AG09319 (cell line): ENCODE results near the gene RAB3GAP1.

ENCODE experiments used
- DNase-seq: peaks from one replicate; pipeline ENCODE4 v3.0.0-alpha.2; 2010; ENCODE audit warnings: low read depth; ENCODE audit errors: extremely low read depth
- TF ChIP-seq, protein P1 (sequence below): IDR thresholded peaks from 2 replicates; pipeline ENCODE4 v1.5.1; 2011; ENCODE audit warnings: low read depth, mild to moderate bottlenecking, inconsistent platforms, low read length, moderate library complexity

Gene RAB3GAP1

DNA sequence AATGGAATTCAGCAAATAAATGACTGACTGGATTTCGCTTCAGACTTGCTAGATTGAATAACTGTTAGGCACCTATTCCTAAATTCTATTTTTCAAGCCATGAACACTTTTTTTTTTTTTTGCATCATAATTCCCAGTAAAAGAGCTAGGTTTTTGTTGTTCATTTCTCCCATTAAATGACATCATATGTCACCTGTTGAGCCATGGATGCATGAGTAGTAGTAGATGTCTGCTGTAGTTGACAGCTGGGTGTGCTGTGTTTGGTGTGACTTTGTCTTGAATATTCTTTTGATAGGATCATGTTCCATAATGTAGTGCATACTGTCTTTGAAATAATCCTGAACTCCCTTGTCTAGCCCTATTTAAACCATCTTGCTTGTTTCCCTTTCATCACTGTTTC lies 115.2 kb downstream of the RAB3GAP1 start:
- TF ChIP-seq, protein P1, sequence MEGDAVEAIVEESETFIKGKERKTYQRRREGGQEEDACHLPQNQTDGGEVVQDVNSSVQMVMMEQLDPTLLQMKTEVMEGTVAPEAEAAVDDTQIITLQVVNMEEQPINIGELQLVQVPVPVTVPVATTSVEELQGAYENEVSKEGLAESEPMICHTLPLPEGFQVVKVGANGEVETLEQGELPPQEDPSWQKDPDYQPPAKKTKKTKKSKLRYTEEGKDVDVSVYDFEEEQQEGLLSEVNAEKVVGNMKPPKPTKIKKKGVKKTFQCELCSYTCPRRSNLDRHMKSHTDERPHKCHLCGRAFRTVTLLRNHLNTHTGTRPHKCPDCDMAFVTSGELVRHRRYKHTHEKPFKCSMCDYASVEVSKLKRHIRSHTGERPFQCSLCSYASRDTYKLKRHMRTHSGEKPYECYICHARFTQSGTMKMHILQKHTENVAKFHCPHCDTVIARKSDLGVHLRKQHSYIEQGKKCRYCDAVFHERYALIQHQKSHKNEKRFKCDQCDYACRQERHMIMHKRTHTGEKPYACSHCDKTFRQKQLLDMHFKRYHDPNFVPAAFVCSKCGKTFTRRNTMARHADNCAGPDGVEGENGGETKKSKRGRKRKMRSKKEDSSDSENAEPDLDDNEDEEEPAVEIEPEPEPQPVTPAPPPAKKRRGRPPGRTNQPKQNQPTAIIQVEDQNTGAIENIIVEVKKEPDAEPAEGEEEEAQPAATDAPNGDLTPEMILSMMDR = no peak
- no peak for DNase-seq

DNA sequence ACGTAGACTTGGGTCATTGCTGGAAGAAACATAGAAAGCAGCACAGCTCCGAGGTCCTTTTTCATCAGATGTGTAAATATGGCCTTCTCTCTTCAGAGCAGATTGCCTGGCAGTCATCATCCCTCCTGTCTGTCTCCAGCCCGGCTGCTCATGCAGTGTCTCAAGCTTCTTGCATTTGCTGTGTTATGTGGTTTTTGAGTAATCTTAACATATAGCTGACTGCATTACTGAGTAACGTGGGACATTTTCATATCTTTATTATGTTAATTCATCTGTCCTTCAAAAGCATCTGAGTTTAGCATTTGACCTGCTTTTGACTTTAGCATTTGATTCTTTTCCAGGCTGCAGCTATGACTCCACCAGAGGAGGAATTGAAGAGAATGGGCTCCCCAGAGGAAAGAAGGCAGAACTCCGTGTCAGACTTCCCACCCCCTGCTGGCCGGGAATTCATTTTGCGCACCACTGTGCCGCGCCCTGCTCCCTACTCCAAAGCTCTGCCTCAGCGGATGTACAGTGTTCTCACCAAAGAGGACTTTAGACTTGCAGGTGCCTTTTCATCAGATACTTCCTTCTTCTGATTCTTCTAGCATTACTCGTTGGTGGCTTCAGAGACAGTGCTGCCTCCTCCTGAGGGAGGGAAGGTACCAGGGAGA lies 116.2 kb downstream of the RAB3GAP1 start:
- TF ChIP-seq, protein P1 = no peak
- no peak for DNase-seq

DNA sequence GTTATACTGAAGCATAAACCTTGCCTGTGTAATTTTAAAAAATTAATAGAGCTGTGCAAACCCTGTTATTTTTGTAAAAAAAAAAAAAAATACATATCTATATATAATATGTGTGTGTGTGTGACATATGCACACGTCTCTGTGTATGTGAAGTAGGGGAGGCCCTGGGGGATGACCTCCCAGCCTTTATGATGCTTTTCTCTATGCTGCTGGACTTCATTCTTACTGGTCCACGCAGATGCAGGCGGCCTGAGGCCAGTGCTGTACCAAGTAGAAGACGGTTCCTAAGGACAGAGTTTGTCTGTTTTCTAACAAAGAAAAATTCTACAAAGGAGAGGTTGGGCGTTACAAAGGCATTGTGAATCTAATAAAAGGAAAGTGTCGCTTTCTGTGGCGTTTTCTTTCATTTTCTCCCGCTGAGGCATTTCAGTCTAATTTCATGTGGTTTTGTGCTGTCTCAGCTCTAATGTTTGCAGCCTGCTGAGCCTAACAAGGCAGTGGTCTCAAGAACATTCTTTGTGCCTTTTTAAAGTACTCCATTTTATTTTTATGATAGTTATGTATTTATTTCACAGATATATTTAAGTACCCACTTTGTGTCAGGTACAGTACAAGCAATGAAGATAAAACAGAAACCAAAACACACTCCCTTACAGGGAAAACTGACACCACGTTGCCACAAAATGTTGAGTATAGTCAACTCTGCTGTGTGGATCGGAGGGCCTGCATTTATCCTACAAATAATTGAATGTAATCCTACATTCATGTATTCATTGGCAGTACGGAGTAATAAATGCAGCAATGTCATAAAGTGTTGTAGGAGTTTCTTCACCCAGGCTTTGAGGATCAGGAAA lies 118.0 kb downstream of the RAB3GAP1 start:
- TF ChIP-seq, protein P1 = no peak
- no peak for DNase-seq

DNA sequence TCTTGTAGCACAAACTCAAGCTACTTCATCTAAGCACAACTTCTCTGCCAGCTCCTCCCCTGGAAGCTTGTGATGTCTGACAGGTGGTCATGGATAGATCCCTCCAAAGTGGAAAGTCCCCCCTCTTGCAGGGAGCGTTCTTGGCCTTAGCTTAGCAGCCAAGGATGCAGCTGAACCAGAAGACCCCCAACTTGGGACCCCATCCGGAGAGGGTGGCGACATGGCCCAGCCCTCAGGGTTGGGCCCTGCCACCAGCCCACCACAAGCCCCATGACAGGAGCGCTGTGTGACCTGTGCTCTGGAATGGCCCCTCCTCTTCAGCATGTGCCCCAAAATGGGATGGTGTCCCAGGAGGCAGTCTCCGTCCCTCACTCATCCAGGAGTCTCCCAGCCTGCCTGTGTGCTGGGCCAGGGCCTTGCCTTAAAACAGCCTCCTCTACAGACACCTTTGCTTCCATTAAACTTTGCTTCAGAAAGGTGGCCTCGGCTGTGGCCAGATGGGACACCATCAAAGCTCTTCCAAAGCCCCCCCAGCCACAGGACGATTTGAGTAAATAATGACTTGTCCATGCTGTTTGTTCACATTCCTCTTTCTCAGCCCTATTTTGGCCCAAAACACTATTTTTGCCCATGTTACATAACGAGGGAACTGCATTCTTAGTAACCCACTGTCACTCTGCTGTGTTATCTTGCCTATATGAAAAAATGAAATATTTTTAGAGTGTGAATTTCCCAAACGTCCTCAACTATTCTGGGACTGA lies 122.1 kb downstream of the RAB3GAP1 start:
- TF ChIP-seq, protein P1 = no peak
- no peak for DNase-seq

DNA sequence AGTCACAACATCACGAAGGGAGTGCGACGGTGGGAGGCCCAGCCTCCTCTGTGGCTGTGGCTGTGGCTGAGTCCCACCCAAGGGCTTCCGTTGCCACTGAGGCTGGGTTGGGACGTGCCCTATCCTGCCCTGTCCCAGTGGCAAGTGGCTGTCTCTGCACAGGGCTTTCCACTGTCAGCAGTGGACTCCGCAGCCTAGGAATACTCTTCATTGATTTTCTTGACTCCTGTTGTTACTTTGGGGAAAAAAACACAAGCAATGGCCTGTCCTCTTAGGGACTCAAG lies 122.7 kb downstream of the RAB3GAP1 start:
- DNase-seq = no peak
- TF ChIP-seq, protein P1 = no peak

DNA sequence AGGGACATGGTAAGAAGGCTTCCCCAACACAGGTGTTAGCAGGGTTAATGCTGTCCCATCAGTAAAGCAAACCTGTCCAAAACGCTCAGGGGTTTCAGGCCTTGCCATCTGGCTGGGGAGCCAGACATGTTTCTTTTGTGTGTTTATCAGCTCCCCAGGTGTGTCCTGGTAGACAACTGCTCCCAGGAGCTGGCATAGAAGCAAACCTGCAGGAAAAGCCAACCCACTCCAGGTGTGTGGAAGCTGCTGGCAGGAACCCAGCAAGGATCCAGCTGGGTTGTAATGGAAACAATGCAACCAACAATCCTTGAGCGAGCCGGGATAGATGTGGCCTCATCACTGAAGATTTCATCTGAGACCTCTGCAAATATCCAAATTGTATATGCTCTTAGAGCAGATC lies 123.1 kb downstream of the RAB3GAP1 start:
- TF ChIP-seq, protein P1 = no peak
- DNase-seq = no peak

DNA sequence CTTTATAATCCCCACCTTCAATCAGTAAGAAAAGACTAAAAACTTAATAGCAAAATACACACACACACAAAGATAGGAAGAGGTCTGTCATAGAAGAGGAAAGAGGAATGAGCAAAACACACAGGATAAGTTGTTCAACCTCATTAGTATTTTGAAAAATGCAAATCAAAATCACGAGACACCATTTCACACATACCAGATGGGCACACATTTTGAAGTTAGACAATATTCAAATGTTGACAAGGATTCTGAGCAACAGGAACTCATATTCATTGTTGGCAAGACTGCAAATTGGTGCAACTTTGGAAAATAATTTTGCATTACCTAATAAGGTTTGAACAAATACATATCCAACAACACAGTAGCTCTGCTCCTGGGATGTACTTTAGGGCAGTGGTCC lies 127.6 kb downstream of the RAB3GAP1 start:
- TF ChIP-seq, protein P1 = no peak
- no peak for DNase-seq
